ENCODE data around the gene INO80E.
A peak's percentile ranks its signal among the peaks of the same experiment; 100 is the strongest.
"Not testable (repeated sequence)": the region's sequence is repeated elsewhere in the genome, so short reads cannot be mapped to it uniquely, and the experiment has no call there.

The INO80E gene

DNA sequence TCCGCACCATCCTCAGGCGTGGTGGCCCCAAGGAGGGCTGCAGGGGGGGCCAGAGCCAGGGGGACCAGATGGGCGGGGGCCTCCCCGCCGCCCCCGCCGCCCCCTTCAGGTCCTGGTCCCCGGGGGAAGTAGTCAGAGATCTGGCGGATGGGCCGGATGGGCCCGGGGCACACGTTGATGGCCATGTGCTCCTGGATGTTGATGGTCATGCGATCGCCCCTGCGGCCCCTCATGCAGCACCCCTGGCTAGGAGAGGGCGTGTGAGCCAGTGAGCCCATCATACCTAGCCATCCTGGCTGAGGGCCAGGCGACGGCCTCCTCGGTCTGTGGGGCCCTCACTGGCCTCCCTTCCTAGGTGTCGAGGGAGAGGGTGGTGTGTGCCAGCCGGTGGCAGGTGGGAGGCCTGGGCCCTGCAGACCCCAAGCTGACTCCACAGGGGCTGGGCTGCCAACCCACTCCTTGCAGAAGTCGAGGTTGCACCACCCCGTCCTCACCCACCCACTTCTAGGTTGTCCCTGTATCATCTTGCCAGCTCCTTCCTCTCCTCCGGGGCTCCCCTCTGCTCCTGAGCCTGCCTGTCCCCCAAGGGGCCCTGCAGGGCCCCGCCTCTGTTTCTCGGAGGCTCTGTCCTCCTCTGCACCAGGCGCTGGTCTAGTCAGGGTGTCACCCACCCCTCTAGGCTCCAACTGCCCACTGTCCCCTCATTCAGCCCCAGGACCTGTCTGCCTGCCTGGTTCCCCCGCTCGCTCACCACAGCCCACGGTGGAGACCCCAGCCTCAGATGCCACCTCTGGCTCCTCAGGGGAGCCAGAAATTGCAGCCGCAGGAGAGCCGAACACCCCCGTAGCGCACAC is 14.2 kb downstream of the INO80E start:
- DNase-seq (ENCODE audit: low read depth in 1 of 2, low spot score in 1 of 2) = no peak
- no peak for TF ChIP-seq JUND (IDR thresholded peaks at IDR 0.05; ENCODE audit: low read depth)
- in situ Hi-C loops (cut with HindIII; ENCODE audit: low pct_unique_long_range_greater_than_20kb, low sequenced_read_pairs) = no loop called here

DNA sequence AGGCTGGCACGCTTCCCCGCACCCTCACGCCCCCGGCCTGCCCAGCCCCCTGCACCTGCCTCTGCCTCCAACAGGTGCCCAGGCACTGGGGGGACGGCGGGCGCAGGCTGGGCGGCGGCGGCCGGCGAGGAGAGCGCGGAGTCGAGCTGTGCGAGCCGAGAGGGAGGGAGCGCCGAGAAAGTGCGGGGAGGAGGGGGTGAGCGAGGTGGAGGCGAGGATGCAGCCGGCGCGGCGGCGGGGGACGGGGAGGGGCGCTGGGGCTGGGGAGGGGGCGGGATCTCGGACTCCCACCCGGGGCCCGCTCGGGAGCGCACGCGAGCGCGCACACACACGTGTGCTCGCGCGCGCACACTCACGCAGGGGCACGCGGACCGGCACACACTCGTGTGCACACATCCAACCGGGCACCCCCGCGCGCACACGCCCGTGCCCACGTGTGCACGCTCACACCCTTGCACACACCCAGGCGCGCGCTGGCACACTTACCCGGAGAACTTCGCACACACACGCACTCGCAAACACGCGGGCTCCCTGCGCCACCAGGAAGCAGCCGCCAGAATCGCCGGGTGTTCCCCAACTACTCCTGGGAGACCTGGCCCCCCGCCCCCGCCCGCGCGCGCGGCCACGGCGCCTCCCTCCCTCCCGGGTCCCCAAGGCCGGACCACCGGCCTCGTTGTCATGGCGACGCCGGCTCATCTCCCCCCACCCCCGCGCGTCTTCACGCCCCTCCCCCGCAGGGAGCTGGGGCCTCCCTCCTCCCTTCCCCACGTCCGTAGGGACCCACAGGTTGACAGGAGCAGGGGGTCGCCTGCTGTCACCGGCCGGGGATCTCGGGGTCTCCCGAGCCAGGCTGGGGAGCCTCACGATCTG is 15.0 kb downstream of the INO80E start, which contains the start of gene DOC2A:
Gene DOC2A (minus strand): TSS at position 184 of the 870 bp plus-strand sequence. CDS start 805 bp downstream, outside the sequence.
- in situ Hi-C loops (cut with HindIII; ENCODE audit: low pct_unique_long_range_greater_than_20kb, low sequenced_read_pairs) = no loop called here
- peak in 1 of 2 experiments; percentile 35 for DNase-seq (ENCODE audit: low read depth in 1 of 2, low spot score in 1 of 2)
- TF ChIP-seq JUND (IDR thresholded peaks at IDR 0.05; ENCODE audit: low read depth) = no peak

DNA sequence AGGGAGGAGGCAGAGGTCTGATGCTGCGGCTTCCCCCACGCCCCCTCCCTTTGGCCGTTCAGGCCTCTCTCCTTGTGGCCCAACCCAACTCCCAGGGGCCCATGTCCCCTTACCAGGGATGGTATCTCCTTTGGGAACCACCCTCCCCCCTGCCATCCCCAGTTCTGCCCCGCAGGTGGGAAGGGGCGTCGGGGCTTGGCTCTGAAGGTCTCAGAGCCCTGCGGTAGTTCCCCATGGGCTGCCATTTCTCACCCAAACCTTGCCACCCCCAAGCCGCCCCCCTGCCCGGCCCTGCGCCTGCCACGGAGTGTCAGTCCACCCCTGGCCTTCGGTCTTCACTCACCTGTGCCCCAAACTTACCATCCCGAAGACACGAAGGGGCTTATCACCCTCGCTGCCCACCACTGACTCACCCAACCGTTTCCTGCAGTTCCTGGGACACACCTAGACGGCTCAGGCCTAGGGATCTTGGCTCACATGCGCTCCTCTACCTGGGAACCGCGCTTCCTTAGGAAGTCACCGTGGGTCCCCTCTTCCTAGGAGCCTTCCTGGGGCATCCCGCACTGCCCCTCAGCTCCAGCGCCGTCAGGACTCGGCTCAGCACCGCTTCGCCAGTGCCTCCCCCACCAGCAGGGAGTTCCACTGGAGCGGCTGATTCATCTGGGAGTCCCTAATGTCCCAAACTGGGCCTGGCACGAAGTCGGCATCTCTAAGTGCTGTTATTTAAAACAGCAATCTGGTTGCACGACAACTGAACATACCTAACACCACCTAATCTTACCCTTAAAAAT is 15.9 kb downstream of the INO80E start:
- TF ChIP-seq JUND (IDR thresholded peaks at IDR 0.05; ENCODE audit: low read depth) = no peak
- DNase-seq (ENCODE audit: low read depth in 1 of 2, low spot score in 1 of 2) = no peak
- in situ Hi-C loops (cut with HindIII; ENCODE audit: low pct_unique_long_range_greater_than_20kb, low sequenced_read_pairs) = no loop called here

DNA sequence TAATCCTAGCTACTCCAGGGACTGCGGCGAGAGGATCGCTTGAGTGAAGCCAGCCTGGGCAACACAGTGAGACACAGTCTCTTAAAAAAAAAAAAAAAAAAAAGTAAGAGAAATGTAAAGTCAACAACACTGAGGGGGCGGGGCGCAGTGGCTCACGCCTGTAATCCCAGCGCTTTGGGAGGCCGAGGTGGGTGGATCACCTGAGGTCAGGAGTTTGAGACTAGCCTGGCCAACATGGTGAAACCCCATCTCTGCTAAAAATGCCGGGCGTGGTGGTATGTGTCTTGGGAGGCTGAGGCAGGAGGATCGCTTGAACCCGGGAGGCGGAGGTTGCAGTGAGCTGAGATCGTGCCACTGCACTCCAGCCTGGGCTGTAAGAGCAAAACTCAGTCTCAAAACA is 16.6 kb downstream of the INO80E start:
- in situ Hi-C loops (cut with HindIII; ENCODE audit: low pct_unique_long_range_greater_than_20kb, low sequenced_read_pairs); DNase-seq (ENCODE audit: low read depth in 1 of 2, low spot score in 1 of 2): not testable (repeated sequence)

DNA sequence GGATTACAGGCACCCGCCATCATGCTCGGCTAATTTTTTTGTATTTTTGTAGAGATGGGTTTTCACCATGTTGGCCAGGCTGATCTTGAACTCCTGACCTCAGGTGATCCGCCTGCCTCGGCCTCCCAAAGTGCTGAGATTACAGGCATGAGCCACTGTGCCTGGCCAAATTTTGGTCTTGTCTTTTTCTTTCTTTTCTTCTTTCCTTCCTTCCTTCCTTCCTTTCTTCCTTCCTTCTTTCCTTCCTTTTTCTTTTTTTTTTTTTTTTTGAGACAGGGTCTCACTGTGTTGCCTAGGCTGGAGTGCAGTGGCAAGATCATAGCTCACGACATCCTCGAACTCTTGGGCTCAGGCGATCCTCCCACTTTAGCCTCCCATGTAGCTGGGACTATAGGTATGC is 19.4 kb downstream of the INO80E start:
- DNase-seq (ENCODE audit: low read depth in 1 of 2, low spot score in 1 of 2); in situ Hi-C loops (cut with HindIII; ENCODE audit: low pct_unique_long_range_greater_than_20kb, low sequenced_read_pairs): not testable (repeated sequence)

DNA sequence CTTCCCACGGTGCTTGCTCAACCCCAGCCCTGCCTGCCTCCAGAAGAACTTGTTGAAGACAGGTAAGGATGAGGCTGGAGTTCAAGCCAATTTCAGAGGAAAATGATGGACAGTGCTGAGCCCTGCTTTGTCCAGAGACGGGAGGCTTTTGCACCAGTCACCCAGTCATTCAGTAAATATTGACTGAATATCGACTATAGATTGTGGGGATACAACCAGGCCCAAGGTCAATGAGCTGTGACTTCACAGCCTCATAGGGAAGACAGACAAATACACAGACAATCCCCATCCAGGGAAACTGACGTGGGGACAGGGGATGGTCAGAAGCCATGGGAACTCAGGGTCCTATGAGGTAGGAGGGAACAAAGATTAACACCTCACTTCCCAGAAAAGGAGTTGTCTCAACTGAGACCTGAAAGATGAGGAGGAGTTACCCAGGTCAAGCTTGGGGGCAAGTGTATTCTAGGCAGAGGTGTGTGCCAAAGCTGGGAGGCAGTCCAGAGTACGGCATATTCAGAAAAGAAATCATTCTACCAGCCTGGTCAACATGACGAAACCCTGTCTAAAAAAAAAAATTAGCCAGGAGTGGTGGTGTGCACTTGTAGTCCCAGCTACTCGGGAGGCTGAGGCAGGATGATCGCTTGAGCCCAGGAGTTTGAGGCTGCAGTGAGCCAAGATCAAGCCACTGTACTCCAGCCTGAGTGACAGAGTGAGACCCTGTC is 20.7 kb downstream of the INO80E start:
- TF ChIP-seq JUND (IDR thresholded peaks at IDR 0.05; ENCODE audit: low read depth) = no peak
- in situ Hi-C loops (cut with HindIII; ENCODE audit: low pct_unique_long_range_greater_than_20kb, low sequenced_read_pairs) = no loop called here

DNA sequence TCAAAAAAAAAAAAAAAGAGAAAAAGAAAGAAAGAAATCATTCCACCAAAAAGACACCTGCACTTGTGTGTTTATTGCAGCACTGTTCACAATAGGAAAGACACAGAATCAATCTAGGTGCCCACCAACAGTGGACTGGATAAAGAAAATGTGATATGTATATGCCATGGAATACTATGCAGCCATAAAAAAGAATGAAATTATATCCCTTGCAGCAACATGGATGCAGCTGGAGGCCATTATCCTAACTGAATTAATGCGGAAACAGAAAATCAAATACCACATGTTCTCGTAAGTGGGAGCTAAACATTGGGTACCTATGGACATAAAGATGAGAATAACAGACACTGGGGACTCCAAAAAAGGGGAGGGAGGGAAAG is 21.2 kb downstream of the INO80E start:
- no peak for DNase-seq (ENCODE audit: low read depth in 1 of 2, low spot score in 1 of 2)
- no peak for TF ChIP-seq JUND (IDR thresholded peaks at IDR 0.05; ENCODE audit: low read depth)
- in situ Hi-C loops (cut with HindIII; ENCODE audit: low pct_unique_long_range_greater_than_20kb, low sequenced_read_pairs) = no loop called here

More for the DNA sequence above, 20.7 kb downstream of the INO80E start:
- DNase-seq (ENCODE audit: low read depth in 1 of 2, low spot score in 1 of 2) = no peak

DNA sequence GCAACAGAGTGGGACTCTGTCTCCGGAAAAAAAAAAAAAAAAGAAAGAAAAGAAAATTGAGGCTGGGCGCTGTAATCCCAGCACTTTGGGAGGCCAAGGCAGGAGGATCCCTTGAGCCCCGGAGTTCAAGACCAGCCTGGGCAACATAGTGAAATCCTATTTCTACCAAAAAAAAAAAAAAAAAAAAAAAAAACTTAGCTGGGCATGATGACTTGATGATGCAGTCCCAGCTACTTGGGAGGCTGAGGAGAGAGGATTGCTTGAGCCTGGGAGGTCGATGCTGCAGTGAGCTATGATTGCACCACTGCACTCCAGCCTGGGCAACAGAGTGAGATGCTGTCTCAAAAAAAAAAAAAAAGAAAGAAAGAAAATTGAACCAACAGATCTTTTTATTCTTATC is 21.9 kb downstream of the INO80E start:
- in situ Hi-C loops (cut with HindIII; ENCODE audit: low pct_unique_long_range_greater_than_20kb, low sequenced_read_pairs); DNase-seq (ENCODE audit: low read depth in 1 of 2, low spot score in 1 of 2): not testable (repeated sequence)

DNA sequence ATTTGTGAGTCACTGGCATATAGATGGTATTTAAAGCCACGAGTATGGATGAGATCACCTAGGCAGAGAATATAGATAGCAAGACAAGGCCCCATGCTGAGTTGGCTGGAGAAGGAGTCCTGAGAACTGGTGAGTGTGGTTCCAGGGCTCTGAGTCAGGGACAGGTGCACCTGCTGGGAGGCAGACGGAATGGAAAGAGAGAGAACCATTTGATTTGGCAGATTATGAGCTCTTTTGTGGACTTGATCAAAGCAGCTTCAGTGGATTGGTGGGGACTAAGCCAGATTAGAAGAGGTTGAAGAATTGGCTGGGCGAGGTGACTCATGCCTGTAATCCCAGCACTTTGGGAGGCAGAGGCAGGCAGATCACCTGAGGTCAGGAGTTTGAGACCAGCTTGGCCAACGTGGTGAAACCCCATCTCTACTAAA is 22.7 kb downstream of the INO80E start:
- no peak for TF ChIP-seq JUND (IDR thresholded peaks at IDR 0.05; ENCODE audit: low read depth)
- in situ Hi-C loops (cut with HindIII; ENCODE audit: low pct_unique_long_range_greater_than_20kb, low sequenced_read_pairs) = no loop called here
- no peak for DNase-seq (ENCODE audit: low read depth in 1 of 2, low spot score in 1 of 2)

DNA sequence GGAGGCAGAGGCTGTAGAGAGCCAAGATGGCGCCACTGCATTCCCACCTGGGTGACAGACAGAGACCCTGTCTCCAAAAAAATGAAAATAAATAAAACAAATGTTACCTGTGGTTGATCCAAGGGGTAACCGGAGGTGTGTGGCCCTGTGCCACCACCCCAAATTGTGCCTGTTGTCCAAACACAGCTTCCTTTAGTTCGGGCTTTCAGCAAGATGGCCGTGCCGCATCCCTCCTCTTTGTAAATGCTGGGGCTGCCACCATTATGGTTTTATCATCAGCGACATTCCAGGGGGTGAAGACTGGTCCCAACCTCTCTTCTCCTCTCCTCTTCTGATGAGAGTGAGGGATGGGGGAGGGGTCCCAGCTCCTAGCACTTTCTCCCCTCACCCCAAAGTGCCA is 26.8 kb downstream of the INO80E start, which contains the start of gene C16orf92:
Gene C16orf92 (plus strand): TSS at position 312 of the 400 bp plus-strand sequence. CDS start 143 bp downstream, outside the sequence.
- in situ Hi-C loops (cut with HindIII; ENCODE audit: low pct_unique_long_range_greater_than_20kb, low sequenced_read_pairs) = no loop called here
- no peak for DNase-seq (ENCODE audit: low read depth in 1 of 2, low spot score in 1 of 2)
- no peak for TF ChIP-seq JUND (IDR thresholded peaks at IDR 0.05; ENCODE audit: low read depth)

DNA sequence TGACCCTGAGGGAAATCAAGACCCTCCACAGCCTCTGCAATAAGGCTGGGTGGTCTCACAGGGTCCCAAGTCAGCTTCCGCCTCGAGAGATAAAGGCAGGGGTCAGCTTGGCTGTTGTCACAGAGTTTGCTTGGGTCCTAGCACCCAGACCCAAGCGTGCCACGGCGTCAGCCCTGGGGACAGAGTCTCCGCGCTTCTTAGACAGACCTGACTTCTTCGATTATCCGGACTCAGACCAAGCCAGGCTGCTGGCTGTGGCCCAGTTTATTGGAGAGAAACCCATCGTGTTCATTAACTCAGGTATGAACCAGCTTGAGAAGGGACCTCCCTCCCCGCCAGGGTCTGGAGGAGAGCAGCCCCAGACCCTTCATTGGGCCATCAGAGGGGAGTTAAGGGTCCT is 27.5 kb downstream of the INO80E start:
- in situ Hi-C loops (cut with HindIII; ENCODE audit: low pct_unique_long_range_greater_than_20kb, low sequenced_read_pairs) = no loop called here
- TF ChIP-seq JUND (IDR thresholded peaks at IDR 0.05; ENCODE audit: low read depth) = no peak
- DNase-seq (ENCODE audit: low read depth in 1 of 2, low spot score in 1 of 2) = no peak

DNA sequence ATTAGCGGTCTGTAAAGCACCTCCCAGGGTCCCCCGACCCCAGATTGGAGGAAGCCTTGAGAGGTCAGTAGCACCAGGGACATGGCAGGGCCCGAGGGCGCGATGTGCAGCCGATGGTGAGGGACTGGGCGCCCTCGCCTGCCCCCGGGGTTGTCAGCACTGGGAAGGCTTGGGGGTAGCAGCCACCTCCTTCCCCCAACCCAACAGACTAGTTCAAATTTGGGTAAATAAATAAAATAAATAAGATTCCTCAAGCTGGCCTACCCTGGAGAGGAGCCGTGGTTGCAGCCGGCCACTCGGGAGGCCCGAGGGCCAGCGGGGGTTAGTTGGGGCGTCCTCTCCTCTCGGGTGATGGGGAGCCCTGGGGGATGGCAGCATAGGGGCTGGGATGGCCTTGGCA is 28.4 kb downstream of the INO80E start:
- DNase-seq (ENCODE audit: low read depth in 1 of 2, low spot score in 1 of 2) = no peak
- no peak for TF ChIP-seq JUND (IDR thresholded peaks at IDR 0.05; ENCODE audit: low read depth)
- in situ Hi-C loops (cut with HindIII; ENCODE audit: low pct_unique_long_range_greater_than_20kb, low sequenced_read_pairs) = no loop called here

Data from T47D (cell line).